DMS153 treated with DMSO at 0.1 percent for 48 hours (cell line): Measurements from ENCODE around the gene TXNRD2.
"Not testable (repeated sequence)": the region's sequence is repeated elsewhere in the genome, so short reads cannot be mapped to it uniquely, and the experiment has no call there.

Experiments
- DNase-seq: peaks from one replicate; lab custom pipeline; 2025; ENCODE audit not compliant: unreplicated experiment; lab: John Stamatoyannopoulos, UW

The TXNRD2 gene

DNA sequence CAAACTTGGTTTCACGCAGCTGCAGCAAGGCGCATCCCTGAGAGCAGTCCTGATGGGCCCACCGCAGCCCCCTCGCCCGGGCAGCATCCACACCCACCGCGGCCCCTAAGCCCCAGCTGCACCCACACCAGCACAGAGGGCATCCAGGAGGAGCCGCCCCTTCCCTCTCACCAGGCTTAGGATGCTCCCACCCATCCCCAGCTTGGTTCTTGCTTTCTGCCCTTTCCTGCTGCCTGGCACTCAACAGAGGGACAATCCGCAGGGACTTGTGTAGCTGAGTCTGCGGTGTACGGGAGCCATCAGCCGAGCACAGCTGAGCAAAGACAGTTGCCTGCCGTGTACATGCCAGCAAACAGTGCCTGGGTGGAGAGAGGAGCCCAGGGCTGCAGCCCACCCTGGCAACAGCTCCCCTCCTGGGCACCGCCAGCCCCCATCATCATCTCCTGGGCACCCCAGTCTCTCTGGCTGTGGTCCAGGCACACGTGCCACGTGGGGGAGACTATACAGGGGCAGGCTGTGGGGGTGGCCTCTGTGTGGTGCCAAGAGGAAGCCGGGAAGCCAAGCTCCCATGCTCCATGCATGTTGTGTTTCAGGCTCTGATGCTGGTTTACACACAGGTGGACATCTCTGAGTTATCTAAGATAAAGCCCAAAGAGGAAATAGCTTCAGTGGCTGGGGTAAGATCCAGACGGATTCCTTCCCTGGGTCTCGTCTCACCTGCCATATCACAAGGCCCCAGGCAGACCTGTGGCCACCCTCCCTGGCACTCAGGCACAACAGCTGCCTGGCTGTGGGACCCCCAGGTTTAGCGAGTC lies 50.9 kb downstream of the TXNRD2 start:
- DNase-seq, result no peak

DNA sequence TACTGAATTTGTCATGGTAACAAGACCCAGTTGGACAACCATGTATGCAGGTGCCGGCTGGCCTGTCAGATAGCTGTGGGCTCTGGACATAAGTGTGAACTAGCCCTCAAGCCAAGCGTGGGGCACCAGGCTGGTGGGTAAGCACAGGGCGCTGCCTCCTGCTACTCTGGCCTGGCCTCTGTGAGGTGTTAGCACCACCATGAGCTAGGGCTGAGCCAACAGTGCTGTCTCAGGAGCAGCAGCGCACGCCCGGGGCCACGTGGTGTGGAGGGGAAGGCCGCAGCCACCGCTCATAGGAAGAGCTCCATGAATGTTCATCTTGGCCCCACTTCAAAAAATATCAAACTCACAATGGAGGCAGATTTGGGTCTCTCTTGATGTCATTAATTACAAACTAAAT lies 51.7 kb downstream of the TXNRD2 start:
- no peak for DNase-seq

DNA sequence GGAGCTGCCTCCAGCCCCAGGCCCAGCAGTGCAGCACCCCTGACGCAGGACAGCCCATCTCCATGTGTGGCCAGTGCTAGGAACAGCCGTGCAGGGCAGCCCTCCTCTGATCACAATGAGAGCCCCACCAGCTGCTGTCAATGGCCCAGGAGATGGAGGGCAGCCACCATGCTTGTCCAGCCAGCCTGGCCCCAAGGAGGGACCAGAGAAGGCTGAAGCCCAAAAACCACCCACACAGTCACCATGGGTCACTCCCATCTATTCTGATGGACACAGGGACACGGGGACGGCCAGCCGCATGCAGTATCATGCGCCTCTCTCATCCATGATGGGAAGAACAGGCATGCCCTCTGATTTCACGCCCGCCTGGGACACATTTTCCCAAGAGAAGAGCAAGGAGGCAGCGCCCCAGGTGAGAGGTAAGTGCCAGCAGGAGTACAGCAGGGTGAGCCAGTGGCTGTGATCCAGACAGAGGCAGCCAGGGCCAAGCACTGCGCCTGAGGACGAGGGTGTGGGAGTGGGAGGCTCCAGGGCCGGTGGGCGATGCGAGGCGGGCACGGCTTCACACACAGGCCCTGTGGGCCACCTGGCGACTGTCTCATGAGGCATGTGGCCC lies 53.4 kb downstream of the TXNRD2 start:
- DNase-seq, result no peak

DNA sequence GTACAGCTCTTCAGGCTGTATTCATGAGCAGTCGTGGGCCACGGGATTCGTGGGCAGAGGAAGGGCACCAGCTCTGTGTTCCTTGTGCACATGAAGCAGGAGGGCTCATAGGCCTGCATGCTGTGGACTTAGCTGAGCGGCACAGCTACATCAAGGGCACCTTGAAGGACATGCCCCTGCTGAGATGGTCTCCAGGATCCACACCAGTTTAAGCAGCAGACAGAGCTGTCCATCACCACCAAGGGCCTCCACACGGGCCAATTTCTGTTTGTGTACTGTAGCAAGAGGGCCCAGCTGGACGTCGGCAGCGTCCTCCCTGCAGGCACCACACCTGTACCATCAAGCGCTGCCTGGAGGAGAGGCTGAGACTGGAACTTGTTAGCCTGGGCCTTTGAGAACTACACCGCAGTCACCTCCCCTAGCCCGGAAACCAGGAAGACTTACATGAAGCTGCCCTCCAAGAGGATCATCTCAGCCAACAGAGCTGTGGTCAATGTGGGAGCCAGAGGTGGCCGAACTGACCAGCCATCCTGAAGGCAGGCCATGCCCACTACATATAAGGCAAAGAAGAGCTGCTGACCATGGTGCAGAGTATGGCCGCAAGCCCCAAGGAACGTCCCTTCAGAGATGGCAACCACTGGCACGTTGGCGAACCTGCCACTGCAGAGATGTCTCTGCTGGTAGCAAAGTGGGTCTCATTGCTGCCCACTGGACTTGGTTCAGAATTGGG lies 54.2 kb downstream of the TXNRD2 start:
- DNase-seq, result no peak

DNA sequence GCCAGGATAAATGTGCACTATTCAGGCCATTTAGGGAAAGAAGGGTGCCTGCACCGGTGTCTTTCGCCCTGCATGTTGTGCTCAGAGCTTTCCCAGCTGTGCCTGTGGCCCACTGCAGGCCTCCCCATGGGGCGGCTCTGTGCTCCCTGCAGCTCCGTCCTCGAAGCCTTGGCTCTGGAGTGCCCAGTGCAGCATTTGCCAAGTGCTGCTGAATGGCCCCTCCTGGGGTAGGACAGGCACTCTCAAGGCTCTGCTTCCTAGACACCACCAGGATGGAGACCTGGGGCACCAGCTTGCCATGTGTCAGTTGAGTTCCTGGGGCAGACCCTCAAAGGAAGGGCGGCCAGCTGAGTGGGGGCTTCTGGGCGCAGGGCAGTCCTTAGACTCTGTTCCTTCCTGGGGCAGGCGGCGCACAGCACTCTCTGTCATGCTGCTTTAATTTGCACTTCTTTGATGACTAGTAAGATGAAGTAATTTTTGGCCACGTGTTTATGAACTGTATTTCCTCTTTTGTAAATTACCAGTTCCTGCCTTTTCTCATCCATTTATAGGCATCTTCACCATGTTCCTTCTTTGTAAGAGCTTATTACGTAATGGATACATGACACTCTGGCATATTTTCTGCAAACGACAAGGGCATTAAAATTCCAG lies 54.9 kb downstream of the TXNRD2 start:
- no peak for DNase-seq

DNA sequence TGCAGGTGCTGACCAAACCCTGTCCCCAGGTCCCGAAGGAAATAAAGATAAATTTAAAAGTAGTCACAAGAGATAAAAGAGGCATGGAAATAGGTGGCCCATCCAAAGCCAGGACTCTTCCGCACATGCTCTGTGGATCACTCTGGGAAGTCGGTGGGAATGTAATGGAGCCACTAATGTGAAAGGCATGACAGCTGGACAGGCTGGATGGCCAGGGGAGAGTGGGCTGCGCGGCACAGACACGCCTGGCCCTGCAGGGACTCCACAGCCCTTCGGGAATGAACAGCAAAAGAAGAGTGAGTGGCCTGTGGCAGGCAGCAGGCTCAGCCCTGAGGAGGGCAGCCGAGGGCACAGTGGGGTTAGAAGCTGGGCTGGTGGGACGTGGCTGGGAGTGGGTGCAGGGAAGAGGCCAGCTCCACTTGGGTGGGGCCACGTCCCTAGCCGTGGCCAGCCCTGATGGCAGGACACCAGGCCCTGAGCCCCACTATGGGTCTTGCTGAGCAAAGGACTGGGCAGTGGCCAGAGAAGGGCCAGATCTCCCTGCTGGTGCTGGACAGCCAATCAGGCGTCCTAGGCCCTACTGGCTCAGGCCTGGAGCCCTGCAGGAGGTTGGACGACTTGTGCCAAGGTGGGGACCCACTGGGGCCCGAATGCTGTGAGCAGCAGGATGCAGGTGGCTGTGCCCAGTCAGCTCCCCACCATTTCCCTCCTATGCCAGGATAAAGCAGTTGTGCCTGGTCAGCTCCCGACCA lies 55.6 kb downstream of the TXNRD2 start:
- no peak for DNase-seq

DNA sequence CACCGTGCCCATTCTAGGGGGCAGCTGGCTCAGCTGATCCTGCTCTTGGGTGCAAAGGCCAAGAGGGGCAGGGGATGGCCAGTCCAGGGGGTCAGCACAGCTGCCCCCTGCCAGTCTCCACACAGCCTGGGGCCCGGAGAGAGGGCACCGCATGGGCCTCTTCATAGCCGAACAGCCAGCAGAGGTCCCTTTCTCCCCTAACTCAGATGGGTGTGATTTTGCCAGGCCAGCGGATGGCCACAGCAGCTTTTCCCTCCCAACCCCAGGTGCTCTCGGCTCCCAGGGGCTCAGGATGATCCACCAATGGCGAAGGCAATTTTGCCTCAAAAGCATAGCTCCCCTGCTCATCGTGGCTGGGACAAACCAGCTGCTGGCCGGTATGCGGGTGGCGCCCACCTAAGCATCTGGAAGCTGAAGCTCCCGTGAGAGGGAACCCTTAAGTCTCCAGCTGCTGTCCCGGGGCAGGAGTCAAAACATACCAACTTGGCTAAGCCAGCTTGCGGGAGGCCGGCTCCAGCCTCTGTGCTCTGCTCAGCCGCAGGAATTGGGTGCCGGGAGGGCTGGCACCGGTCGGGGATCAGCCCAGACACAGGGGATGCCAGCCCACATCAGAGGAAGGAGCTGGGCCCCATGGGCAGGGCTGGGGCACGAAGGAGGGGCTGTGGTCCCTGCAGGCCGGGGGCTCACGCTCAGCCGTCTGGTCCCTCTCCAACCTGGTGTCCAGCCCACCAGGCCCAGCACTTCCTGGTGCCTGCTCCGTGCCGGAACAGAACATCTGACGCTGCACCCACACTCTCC lies 56.5 kb downstream of the TXNRD2 start:
- no peak for DNase-seq

DNA sequence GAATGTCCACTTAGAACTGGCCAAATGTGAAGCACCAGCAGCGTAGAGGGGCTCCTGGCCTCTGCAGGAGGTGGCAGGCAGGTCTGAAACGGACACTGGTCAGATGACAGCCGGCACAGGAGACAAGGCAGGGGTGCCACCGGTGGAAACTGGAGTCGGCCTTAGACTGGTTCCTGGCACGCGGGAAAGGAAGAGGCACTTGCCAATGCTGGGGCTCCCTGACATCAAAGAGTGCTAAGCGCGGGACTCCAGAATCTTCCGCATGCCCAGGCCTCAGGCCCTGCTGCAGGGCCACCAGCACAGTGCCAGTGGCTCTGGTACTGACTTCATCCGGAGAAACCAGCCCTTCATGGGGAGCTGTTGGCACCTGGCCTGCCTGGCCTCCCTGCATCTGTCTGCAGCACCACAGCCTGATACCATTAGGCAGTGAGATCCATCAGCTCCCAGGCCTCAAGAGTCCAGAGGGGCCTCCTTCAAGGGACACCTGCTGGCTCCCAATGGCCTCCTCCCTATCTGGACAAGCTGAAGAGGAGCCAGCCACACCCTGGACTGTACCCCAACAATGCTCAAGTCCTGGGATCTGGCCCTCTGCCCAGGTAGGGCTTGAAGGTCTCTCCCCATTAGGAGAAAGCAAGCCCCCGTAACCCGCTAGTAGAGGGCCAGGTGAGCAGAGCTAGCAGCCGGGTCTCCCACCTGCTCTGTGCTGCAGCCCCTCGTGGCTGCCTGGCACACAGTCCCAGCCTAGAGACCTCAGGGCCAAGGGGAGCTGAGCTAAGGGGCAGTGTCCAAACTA lies 57.3 kb downstream of the TXNRD2 start:
- no peak for DNase-seq

DNA sequence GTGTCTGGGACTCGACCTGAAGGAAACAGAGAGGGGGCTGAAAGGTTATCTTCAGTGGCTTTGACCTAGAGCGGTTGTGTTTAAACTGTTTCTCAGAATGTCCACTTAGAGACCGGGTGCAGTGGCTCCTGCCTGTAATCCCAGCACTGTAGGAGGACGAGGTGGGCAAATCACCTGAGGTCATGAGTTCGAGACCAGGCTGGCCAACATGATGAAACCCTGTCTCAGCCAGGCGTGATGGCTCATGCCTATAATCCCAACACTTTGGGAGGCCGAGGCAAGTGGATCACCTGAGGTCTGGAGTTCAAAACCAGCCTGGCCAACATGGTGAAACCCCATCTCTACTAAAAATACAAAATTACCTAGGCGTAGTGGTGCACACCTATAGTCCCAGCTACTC lies 58.2 kb downstream of the TXNRD2 start:
- not testable (repeated sequence) for DNase-seq

DNA sequence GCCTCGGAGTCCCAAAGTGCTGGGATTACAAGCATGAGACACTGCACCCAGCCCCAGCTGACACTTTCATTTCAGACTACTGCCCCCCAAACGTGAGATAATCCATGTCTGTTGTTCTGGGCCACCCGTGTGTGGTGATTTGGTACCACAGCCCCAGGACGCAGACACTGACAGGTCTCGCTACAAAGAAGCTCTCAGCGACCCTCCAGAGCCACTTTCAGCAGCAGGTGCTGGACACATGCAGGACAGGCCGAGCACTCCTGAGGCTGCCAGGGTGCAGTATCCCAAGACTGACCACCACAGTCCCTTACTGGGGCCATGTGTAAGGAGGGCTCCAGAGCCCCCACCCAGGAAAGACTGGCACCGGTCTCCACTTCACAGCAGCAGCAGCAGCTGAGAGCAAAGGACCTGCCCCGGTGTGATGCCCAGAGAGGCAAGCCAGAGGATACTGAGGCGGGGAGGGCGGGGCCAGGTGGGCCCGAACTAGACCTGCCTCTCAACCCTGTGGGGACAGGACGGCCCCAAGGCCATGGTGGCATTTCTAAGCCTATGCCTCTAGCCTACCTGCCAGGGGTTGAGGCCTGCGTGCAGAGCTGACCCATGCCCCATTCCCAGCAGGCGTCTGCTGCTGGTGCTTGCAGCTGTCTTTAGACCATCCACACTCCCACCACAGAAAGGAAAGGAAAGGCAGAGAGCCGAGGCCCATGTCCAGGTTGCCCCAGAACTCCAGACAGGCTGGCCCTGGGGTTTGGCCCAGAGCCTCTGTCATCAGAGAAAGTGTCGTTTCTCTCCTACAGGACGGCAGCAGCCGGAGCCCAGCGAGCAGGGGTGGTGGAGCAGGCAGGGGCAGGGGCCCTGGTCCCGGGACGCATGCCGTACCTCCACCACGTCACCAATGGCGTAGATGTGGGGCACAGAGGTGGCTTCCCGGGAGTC lies 58.9 kb downstream of the TXNRD2 start:
- DNase-seq, result no peak

DNA sequence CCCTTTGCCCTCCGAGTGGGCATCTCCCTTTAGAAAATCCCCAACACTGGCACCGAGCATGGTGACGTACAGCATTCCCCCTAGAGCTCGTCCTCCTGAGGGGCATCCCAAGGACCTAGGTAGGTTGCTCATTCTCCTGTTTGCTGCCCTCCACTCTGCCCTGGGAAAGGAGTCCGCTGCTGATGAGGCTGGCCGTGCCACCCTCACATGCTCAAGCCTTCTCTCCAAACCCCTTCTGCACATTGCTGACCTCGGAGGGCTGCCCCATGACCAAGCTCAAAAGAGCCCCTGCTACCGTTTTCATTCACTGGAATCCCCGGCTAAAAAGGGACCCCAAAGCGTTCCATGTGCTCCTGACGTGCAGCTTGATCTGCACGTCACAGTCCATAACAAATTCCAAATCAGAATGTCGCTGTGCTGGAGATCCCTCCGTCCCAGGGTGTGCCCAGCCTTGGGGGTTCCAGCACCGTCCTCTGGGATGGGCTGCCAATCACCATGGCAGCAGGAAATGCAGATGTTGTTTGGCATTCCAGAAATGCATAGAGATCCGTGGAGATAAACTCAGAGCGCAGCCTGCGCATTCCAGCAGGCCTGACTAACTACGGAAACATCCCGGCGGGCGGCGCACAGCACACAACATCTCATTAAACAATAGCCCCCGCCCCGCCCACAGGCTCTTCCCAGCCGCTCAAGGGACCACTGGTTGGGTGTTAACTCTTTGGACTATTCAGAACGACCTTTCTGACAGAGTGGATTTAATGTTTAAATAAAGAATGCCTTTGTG lies 60.6 kb downstream of the TXNRD2 start:
- no peak for DNase-seq

DNA sequence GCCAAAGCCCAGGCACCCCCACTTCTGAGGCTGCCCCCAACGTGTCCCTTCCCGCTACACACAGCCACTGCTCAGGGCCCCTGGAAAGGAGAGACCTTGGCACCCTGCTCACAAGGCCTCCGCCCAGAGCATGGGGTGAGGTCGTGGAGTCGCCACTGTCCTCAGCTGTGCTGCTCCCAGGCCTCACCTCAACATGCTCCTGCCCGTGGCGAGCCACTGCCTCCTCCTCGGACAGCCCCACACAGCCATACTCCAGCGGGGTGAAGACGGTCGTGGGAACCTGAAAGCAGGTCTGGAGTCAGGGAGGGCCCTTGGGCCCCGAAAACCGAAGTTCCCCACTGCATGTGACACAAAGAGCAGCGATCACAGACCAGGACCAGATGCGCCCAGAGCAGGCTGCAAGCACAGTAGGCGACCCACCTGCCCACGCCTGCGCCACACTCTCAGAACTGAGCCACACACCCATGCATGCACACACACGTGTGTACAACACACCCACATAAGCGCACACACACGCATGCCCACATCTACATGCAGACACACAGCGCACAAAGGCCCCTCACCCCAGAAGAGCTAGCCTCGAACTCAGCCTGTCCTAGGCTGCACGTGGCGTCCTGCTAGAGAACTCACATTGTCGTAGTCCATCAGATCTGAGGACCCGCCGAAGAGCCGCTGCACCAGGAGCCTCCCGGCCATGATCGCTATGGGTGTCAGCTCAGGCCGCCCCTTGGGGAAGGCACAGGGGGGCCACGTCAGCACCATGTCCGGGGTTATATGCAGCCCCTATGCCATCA lies 61.4 kb downstream of the TXNRD2 start:
- DNase-seq, result no peak

DNA sequence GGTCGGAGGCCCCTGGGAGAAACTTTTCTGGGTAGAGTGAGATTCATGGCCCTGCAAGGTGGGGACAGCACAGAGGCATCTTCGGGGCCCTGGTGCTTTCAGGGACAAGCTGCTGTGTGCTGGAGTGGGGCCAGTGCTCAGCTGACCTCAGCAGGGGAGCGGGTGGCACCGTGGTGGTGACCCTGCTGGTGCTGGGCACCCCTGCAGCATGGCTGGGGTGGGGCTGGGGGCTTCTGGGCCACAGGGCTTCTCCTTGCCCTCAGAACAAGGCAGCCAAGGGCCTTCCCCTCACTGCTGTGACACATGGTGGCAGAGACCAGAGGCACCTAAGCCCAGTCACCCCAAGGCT lies 62.0 kb downstream of the TXNRD2 start:
- no peak for DNase-seq

DNA sequence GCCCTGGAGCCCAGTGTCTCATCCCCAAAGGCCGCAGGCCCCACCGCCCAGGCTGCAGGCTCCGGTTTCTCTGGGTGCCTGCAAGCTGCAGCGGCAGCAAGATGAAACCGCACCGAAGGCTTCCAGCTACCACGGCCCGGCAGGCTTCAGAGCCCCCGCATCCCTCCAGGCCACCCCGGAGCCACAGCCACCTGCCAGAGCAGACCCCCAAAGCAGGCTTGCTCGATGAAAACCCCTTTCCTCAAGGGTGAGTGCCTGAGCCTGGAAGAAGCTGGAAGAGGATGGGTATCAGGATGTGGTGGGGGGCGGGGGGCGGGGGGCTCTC lies 62.4 kb downstream of the TXNRD2 start:
- no peak for DNase-seq

DNA sequence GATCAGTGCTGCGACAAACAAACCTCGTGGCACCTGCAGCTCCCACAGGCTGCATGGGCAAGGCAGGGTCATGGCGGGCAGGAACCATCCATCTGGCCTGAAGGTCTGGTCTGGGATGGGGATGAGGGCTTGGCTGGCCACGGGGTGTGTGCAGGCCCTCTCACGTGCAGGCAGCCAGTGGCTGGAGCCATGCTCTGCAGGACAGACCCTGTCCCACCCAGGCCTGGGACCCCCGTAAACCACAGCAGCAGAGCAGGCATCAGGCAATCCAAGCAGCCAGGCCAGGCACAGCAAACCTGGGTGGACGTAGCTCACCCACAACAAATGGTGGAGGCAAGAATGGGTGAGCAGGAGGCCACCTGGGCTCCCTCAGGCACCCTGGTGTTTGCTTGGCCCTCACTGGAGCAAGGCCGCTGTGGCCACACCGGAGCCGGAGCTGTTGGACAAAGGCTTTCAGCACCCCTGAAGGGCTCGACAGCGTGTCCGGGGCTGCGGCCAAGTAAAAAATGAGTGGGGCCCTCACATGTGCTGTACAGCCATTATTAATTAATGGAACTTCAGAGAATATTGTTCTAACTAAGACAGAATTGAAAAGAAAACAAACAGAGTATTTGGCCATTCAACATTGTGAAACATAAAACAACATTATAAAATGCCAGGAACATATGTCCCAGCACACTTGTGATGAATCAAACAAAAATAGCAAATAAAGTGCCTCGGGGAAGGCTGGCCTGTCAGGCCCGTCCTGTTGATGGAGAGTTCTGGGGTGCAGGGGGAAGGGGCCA lies 63.0 kb downstream of the TXNRD2 start:
- DNase-seq, result no peak
